ENCODE results near the gene FAM107B. TPM values are rescaled to one million over a fixed set of nuclear protein-coding genes. Genes with fewer than 3 reads are reported as not detected.

Gene FAM107B
- total RNA-seq, 3 donors from 2014 or later = 104 to 131 (median 114) TPM

GRCh38 chr10:14570800-14571199 is 203.9 kb downstream of the FAM107B start:
- H3K4me1 Mint-ChIP-seq (ENCODE audit: low read depth) = peaks cover 94% of the 10 kb centered on the region
- ATAC-seq (no peak), DNase-seq (no peak)
- peak overlapping the region; percentile 83 for H3K4me3 Mint-ChIP-seq
- H3K27me3 Mint-ChIP-seq (ENCODE audit: low read depth) = no peaks in the 10 kb centered on the region
- peaks cover 5% of the 10 kb centered on the region for H3K9me3 Mint-ChIP-seq
- peaks cover 30% of the 10 kb centered on the region for H3K36me3 Mint-ChIP-seq (ENCODE audit: insufficient read depth)

DNA sequence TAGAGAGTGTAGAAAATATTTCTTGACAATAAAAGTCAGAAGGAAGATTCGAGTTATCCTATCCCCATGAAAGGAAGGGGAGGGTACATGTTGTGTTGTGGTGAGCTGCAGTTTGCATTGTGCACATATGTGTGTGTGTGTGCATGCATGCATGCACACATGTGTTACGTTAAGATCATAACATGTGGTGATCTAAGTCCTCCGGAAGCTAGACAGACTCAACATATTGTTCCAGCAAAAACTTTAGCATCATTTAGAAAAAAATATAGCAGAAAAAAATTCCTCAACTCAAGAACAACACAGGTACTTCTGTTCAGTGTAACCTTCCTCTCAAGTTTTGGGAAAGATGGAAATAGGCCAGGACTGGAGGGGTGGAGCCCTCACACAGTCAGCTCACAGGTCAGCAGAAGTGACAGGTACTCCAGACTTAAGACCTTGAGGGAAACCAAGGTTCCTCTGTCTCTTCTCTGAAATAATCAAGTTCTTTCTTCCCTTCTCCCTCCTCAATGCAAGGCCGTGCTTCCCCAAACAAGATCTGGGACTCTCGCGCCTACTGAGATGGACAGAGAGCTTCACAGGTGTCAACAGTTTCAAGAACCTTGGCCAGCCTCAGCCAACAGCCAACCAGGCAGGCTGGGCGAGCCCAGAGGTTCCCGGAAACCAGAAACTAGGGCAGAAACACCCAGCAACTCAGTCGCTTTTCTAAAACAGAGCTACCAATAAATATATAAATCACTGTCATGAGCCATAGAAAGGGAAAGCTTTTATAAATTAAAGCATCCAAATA is 205.2 kb downstream of the FAM107B start:
- Mint-ChIP-seq H3K9me3 (peaks cover 9% of the 10 kb centered on the region), H3K36me3 (ENCODE audit: insufficient read depth) (peaks cover 29% of the 10 kb centered on the region), H3K4me1 (ENCODE audit: low read depth) (peaks cover 94% of the 10 kb centered on the region), H3K27me3 (ENCODE audit: low read depth) (no peaks in the 10 kb centered on the region), H3K4me3 (peak overlapping the region; percentile 83)
- DNase-seq = no peak
- no peak for ATAC-seq

GRCh38 chr10:14567421-14567820 is 207.3 kb downstream of the FAM107B start:
- Mint-ChIP-seq H3K4me3 (no peak overlapping the region), H3K9me3 (peaks cover 9% of the 10 kb centered on the region), H3K36me3 (ENCODE audit: insufficient read depth) (peaks cover 28% of the 10 kb centered on the region), H3K4me1 (ENCODE audit: low read depth) (peaks cover 96% of the 10 kb centered on the region), H3K27me3 (ENCODE audit: low read depth) (no peaks in the 10 kb centered on the region)
- ATAC-seq (no peak), DNase-seq (no peak)

DNA sequence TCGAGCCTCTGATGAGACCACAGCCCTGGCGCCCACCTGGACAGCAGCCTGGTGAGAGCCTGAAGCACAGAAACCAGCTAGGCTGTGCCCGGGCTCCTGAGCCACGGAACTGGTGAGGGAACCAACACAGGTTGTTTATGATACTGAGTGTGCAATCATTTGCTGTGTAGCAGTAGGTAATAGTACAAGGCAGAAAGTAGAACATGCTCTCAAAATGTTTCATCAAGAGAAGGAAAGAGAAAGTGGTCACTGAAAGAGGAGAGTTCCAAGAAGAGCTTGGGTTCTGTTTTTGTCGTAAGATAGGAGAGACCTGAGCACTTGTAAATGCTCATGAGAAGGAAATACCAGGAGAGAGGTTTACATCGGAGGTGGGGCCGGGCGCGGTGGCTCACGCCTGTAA is 208.2 kb downstream of the FAM107B start:
- ATAC-seq (peak; percentile 19 to 24), DNase-seq (no peak)
- peak overlapping the region; percentile 9 for H3K4me3 Mint-ChIP-seq
- H3K4me1 Mint-ChIP-seq (ENCODE audit: low read depth) = peaks cover 95% of the 10 kb centered on the region
- no peaks in the 10 kb centered on the region for H3K27me3 Mint-ChIP-seq (ENCODE audit: low read depth)
- peaks cover 31% of the 10 kb centered on the region for H3K36me3 Mint-ChIP-seq (ENCODE audit: insufficient read depth)
- peaks cover 9% of the 10 kb centered on the region for H3K9me3 Mint-ChIP-seq

GRCh38 chr10:14565199-14565598 is 209.5 kb downstream of the FAM107B start:
- DNase-seq (no peak), ATAC-seq (no peak)
- Mint-ChIP-seq H3K4me3 (peak overlapping the region; percentile 33), H3K36me3 (ENCODE audit: insufficient read depth) (peaks cover 31% of the 10 kb centered on the region), H3K9me3 (peaks cover 9% of the 10 kb centered on the region), H3K27me3 (ENCODE audit: low read depth) (no peaks in the 10 kb centered on the region), H3K4me1 (ENCODE audit: low read depth) (peaks cover 95% of the 10 kb centered on the region)

DNA sequence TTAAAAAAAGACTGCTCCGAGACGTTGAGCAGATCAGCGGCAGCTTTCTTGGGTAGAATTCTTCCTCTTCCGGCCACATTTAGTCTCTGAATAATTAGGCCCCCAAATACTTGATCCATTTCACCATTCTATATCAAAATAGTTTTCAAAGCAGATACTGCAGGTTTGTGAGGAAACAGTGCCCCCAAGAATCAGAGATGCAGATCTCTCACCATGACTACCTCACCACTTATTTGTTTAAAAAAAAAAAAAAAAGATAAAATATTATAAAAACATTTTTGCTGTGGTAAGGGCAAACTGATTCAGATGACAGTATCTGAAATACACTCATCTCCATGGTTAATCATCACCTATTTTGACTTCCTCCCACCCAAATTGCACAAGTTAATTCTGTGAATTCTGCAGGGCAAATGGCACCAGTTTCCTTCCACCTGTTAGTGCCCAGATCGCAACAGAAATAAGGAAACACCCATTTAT is 210.4 kb downstream of the FAM107B start:
- H3K27me3 Mint-ChIP-seq (ENCODE audit: low read depth) = no peaks in the 10 kb centered on the region
- no peak for DNase-seq
- peaks cover 9% of the 10 kb centered on the region for H3K9me3 Mint-ChIP-seq
- peak overlapping the region; percentile 75 for H3K4me3 Mint-ChIP-seq
- peaks cover 36% of the 10 kb centered on the region for H3K36me3 Mint-ChIP-seq (ENCODE audit: insufficient read depth)
- ATAC-seq = peak; percentile 56 to 61
- H3K4me1 Mint-ChIP-seq (ENCODE audit: low read depth) = peaks cover 93% of the 10 kb centered on the region

DNA sequence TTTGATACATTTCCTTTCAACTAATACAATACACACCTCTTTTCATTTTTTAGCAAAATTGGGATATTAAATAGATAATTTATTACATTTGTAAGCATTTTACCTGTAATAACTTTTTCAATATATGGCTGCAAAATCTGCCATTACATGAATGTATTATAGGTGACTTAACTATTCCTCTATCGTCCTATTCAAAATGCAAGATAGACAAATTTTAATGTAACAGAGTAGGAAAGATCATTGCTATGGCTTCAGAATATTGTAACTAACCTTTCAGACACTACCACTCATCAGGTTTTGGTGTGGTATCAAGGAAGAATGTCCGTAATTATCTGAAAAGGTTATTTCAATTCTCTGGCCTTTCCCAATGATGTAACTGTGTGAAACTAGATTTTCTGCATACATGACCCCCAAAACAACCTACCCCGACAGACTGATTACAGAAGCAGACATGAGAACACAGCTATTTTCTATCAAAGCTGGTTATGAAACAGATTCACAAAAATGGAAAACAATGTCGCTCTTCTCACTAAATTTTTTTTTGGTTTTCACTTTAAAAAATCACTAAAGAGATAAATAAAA is 211.2 kb downstream of the FAM107B start:
- DNase-seq (no peak), ATAC-seq (no peak)
- Mint-ChIP-seq H3K9me3 (peaks cover 9% of the 10 kb centered on the region), H3K27me3 (ENCODE audit: low read depth) (no peaks in the 10 kb centered on the region), H3K36me3 (ENCODE audit: insufficient read depth) (peaks cover 36% of the 10 kb centered on the region), H3K4me1 (ENCODE audit: low read depth) (peaks cover 93% of the 10 kb centered on the region), H3K4me3 (peak overlapping the region; percentile 75)

- peaks cover 9% of the 10 kb centered on the region for H3K9me3 Mint-ChIP-seq
- no peak for DNase-seq
- H3K4me1 Mint-ChIP-seq (ENCODE audit: low read depth) = peaks cover 93% of the 10 kb centered on the region
- H3K36me3 Mint-ChIP-seq (ENCODE audit: insufficient read depth) = peaks cover 34% of the 10 kb centered on the region
- H3K27me3 Mint-ChIP-seq (ENCODE audit: low read depth) = no peaks in the 10 kb centered on the region
- H3K4me3 Mint-ChIP-seq = peak overlapping the region; percentile 70
- ATAC-seq = no peak
Measured at GRCh38 chr10:14563076-14563336, 211.7 kb downstream of the FAM107B start.

DNA sequence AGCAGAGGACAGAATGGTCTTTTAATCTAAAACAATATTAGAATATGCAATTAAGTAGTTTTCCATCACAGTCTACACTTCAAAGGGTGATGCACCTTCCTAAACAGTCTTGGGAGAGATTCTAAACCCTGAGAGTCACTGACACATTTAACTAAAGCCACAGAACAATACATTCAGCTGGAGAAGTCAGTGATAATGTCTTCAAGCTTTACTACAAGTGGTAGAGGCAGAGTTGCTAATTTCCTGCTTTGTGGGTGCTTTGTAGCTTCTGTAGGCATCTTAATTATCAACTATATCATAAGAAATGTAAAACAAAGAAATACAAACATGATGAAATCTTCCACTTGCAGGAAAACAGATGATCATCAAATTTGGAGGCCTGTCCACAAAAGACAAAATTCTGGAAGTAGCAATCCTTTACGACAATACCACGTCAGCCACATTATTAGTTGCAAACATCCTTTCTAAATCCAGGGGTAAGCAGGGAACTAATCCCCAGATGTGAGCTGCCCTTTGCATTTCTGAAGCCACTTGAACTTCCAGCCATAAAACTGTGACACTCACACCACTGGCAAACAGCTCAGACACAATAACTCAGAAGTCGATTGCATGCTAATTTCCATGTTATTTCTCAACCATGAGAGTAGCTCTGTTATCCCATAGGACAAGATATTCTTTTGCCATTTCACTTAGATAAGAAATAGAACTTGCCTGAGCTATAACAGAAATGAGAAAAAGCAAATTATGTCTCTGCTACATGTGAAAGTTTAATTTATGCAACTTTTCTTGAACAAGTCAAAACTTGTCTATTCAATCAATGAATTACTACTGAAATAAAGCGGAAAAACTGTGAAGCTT is 212.2 kb downstream of the FAM107B start:
- peaks cover 9% of the 10 kb centered on the region for H3K9me3 Mint-ChIP-seq
- H3K4me1 Mint-ChIP-seq (ENCODE audit: low read depth) = peaks cover 93% of the 10 kb centered on the region
- peaks cover 33% of the 10 kb centered on the region for H3K36me3 Mint-ChIP-seq (ENCODE audit: insufficient read depth)
- H3K4me3 Mint-ChIP-seq = peak overlapping the region; percentile 70
- peak; percentile 41 to 45 for ATAC-seq
- no peaks in the 10 kb centered on the region for H3K27me3 Mint-ChIP-seq (ENCODE audit: low read depth)
- DNase-seq = no peak

DNA sequence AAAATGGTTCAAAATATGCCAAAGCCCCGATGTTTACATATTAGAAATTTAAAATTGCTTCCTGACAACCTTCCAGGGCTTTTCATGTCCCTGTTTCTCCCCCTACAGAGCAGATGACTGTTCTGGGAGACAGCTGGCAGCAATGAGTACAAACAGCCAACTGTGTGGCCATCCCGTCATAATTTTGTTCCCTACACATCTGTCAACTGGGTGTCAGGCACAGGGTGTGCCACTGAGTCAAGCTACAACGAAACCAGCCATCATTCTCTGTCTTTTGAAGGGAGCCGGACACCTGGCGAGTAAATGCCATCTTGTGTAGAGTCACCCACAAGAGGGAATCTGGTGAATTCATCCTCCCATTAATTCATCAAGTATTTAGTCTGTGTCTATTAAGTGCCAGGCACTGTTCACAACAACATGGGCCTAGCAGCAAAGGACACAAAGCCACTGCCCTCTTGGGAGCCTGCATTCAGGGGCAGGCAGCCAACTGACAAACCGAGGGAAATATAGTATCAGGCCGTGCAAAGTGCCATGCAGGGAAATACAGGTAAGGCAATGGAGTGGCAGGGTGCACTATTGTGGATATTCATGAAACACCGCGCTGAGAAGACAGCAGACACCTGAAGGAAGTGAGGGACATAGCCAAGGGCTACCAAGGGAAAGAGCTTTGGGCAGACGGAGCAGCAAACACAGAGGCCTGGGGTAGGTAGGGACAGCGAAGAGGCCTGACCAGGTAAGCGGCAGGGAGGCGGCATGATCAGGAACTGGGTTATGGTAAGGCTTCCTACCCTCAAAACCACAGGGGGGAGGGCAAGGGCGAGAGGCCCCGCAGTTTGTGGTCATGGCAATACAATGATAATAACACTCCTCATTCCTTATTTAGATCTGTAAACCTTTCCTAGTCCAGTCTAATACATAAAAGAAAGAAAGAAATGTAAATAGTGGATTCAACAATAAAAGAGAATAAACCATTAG is 213.6 kb downstream of the FAM107B start:
- Mint-ChIP-seq H3K36me3 (ENCODE audit: insufficient read depth) (peaks cover 25% of the 10 kb centered on the region), H3K9me3 (peaks cover 4% of the 10 kb centered on the region)

DNA sequence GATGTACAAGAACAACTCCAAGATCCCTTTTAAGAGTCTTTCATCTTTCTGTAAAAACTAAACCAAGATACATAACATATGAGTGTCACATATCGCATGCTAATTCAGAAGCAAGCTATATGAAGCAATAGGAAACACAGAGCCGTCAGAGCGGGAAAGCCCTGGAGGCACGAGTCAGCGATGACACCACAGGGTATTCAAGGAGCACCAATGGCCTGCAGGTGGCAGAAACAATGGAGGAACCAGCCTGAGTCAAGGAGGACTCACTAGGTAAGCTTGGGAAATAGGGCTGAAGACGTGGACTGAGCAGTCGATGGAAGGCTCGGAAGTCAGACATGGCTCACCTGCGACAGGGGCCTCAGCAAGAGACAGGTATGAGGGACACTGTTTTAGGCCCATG is 214.4 kb downstream of the FAM107B start:
- H3K4me3 Mint-ChIP-seq = peak overlapping the region; percentile 54
- no peaks in the 10 kb centered on the region for H3K27me3 Mint-ChIP-seq (ENCODE audit: low read depth)
- ATAC-seq = peak; percentile 52 to 77
- DNase-seq = peak; percentile 67
- peaks cover 94% of the 10 kb centered on the region for H3K4me1 Mint-ChIP-seq (ENCODE audit: low read depth)
- peaks cover under 1% of the 10 kb centered on the region for H3K9me3 Mint-ChIP-seq
- H3K36me3 Mint-ChIP-seq (ENCODE audit: insufficient read depth) = peaks cover 22% of the 10 kb centered on the region

More for the DNA sequence above, 213.6 kb downstream of the FAM107B start:
- ATAC-seq = peak in 1 of 2 donors; percentile 7
- Mint-ChIP-seq H3K27me3 (ENCODE audit: low read depth) (no peaks in the 10 kb centered on the region), H3K4me3 (peak overlapping the region; percentile 60), H3K4me1 (ENCODE audit: low read depth) (peaks cover 94% of the 10 kb centered on the region)
- DNase-seq = no peak

GRCh38 chr10:14558025-14558424 is 216.7 kb downstream of the FAM107B start:
- DNase-seq (no peak), ATAC-seq (no peak)
- Mint-ChIP-seq H3K36me3 (ENCODE audit: insufficient read depth) (peaks cover 22% of the 10 kb centered on the region), H3K4me3 (no peak overlapping the region), H3K4me1 (ENCODE audit: low read depth) (peaks cover 92% of the 10 kb centered on the region), H3K27me3 (ENCODE audit: low read depth) (no peaks in the 10 kb centered on the region), H3K9me3 (no peaks in the 10 kb centered on the region)

- DNase-seq = no peak
- H3K27me3 Mint-ChIP-seq (ENCODE audit: low read depth) = no peaks in the 10 kb centered on the region
Measured at GRCh38 chr10:14557567-14557966, 217.1 kb downstream of the FAM107B start.

More at GRCh38 chr10:14557567-14557966, 217.1 kb downstream of the FAM107B start:
- Mint-ChIP-seq H3K36me3 (ENCODE audit: insufficient read depth) (peaks cover 26% of the 10 kb centered on the region), H3K4me3 (no peak overlapping the region), H3K4me1 (ENCODE audit: low read depth) (peaks cover 92% of the 10 kb centered on the region), H3K9me3 (no peaks in the 10 kb centered on the region)
- ATAC-seq = no peak

Data from activated T-cell treated with anti-CD3 and anti-CD28 coated beads, Interleukin-2, amount 50 U/mL, for 4 hours (primary cell).